Omental fat pad (tissue), 4 donors: ENCODE results near the gene PER1. TPM values are rescaled to one million over a fixed set of nuclear protein-coding genes. Genes with fewer than 3 reads are reported as not detected.

Experiments used
- ATAC-seq: fragments of 150-250 bp; one replicate; pipeline ENCODE4 v1.9.1; 2016; ENCODE audit warnings: mild to moderate bottlenecking, moderate library complexity; ENCODE audit not compliant: low FRiP score
- DNase-seq: peaks from one replicate; pipeline ENCODE4 v3.0.0-alpha.2; 2019; ENCODE audit warnings: low spot score
- CTCF ChIP-seq, 3 donors: fragments of 450-650 bp; IDR thresholded peaks; one replicate each; pipeline ENCODE4 v1.5.1; 2016 to 2017; ENCODE audit warnings: antibody characterized with exemption in 3 of 3, mild to moderate bottlenecking in 3 of 3, moderate library complexity in 2 of 3
- total RNA-seq, 4 donors: library from RNA; depleted of rRNA; stranded (reverse); fragments of >200 nt; gene quantifications; one replicate each; pipeline ENCODE4 v1.1.0, GENCODE V29; 2016

Gene PER1
- total RNA-seq, 4 donors from 2014 or later: 78.8 to 169 (median 122) TPM

GRCh38 chr17:8147141-8147804, 4.9 kb downstream of the PER1 start:
- TF ChIP-seq CTCF (IDR thresholded peaks at IDR 0.05): no peak
- DNase-seq: no peak

GRCh38 chr17:8146381-8147140, 5.6 kb downstream of the PER1 start:
- ATAC-seq (no peak), DNase-seq (no peak)
- TF ChIP-seq CTCF (IDR thresholded peaks at IDR 0.05): no peak

More at GRCh38 chr17:8147141-8147804, 4.9 kb downstream of the PER1 start:
- no peak for ATAC-seq

GRCh38 chr17:8145811-8146210, 6.4 kb downstream of the PER1 start:
- ATAC-seq (no peak), DNase-seq (no peak)
- no peak for TF ChIP-seq CTCF (IDR thresholded peaks at IDR 0.05)

GRCh38 chr17:8144401-8145231, 7.6 kb downstream of the PER1 start:
- DNase-seq: no peak
- no peak for ATAC-seq
- no peak for TF ChIP-seq CTCF (IDR thresholded peaks at IDR 0.05)

- no peak for ATAC-seq
- no peak for DNase-seq
- TF ChIP-seq CTCF (IDR thresholded peaks at IDR 0.05): no peak
These were observed 8.4 kb downstream of the PER1 start for GRCh38 chr17:8143581-8144400.

GRCh38 chr17:8142887-8143580, 9.2 kb downstream of the PER1 start:
- no peak for TF ChIP-seq CTCF (IDR thresholded peaks at IDR 0.05)
- no peak for DNase-seq
- no peak for ATAC-seq
